Erythroblast (primary cell): ENCODE data around the gene GALR1.

ENCODE experiments used
- GATA1 ChIP-seq: IDR thresholded peaks from 2 replicates; pipeline ENCODE4 v1.6.1; 2011; ENCODE audit warnings: low read depth, mild to moderate bottlenecking, control low read depth, low read length, moderate library complexity
- POLR2A ChIP-seq: IDR thresholded peaks from 2 replicates; pipeline ENCODE4 v1.6.1; 2011; ENCODE audit warnings: mild to moderate bottlenecking, low read length

- TF ChIP-seq POLR2A = no peak
- no peak for TF ChIP-seq GATA1
Measured at GRCh38 chr18:77202329-77202728, 47.3 kb upstream of the GALR1 start.
